ENCODE results near the gene TRIM25.
A peak's percentile ranks its signal among the peaks of the same experiment; 100 is the strongest.

Gene TRIM25

DNA sequence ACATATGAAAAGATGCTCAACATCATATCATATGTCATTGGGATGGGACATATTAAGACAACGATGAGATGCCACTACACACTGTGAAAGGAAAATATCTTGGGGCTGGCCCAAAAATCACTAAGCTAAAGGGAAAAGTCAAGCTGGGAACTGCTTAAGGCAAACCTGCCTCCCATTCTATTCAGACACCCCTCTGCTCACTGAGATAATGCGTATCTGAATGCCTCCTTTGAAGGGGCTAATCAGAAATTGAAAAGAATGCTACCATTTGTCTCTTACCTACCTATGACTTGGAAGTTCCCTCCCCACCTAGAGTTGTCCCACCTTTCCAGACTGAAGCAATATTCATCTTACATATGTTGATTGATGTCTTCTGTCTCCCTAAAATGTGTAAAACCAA lies 11.2 kb upstream of the TRIM25 start:
- no peak for DNase-seq

DNA sequence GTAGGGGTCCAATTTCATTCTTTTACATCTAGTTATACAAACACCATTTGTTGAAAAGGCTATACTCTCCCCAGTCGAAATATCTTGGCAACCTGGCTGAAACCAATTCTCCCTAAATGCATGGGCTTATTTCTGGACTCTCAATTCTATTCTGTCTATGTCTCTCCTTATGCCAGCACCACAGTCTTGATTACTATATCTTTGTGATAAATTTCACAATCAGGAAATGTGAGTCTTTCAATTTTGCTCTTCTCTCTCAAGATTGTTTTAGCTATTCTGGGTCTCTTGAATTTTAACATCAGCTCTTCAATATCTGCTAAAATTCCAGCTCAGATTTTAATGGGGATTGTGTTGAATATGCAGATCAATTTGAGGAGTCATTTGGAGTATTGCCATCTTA lies 5.9 kb upstream of the TRIM25 start:
- no peak for DNase-seq

DNA sequence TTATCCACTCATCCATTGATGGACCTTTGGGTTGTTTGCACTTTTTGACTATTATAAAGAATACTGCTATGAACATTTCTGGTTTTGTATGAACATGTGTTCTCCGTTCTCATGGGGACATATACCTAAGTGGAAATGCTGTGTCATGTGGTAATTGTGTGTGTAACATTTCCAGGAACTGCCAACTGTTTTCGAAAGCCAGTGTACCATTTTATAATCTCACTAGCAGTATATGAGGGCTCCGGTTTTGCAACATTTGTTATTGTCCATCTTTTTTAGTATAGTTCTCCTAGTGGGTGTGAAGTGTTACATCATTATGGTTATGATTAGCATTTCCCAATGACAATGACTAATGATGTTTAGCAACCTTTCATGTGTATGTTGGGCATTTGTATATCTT lies 5.1 kb upstream of the TRIM25 start:
- no peak for DNase-seq

DNA sequence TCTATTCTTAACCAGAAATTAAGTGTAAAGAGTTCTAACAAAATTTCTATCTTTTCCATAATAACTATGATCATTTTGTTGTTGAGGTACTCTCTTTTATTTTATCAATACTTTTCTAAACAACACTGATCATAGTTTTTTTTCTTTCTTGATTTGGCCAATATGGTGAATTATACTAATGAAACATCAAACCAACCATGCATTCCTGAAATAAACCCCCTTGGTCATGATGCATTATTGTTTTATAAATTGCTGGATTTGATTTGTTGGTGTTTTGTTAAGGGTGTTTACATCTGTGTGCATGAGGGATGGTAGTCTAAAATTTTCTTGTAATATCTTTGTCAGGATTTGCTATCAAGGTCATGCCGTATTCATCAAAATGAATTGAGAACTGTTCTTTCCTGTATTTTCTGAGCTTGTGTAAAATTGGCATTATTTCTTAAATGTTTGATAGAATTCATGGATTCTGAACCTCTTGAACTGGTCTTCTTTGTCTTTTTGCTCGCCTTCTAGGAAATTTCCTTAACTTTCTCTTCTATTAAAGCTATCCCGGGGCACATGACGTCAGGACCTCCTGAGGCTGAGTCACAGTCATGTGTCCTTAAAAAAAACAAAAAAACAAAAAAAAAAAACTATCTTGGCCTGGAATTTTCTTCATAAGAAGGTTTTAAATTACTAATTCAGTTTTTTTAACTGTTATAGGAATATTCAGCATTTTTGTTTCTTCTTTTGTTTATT lies 3.9 kb upstream of the TRIM25 start:
- no peak for DNase-seq

DNA sequence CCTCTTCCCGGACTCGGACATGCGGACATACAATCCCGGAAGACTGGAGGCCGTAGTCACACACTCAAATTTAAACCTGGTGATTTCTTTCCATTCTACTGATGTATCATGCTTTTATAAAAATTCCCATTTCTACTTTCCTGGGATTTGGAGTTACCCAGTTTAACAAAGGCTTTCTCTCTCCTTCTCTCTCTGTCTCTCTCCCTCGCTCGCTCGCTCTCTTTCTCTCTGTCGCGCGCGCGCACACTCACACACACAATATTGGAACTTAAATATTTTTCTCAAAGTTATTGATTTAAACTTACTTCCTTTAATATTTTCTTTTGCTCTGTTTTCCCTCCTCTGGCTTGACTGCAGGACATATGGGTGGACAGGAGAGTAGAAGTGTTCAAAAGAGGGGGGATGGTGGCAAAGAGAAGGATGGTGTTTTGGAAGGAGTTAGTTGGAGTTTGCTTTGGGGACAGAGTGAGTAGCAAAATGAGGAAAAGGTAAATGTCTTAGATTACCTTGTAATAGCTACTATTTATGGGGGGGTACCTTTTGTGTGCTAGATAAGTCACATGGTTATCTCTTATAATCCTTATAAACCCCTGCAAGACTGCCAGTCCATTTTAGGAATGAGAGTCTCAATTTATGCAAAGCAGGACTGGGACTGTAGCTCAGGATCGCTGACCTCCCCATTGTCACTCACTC lies 878 bp upstream of the TRIM25 start:
- DNase-seq: no peak

DNA sequence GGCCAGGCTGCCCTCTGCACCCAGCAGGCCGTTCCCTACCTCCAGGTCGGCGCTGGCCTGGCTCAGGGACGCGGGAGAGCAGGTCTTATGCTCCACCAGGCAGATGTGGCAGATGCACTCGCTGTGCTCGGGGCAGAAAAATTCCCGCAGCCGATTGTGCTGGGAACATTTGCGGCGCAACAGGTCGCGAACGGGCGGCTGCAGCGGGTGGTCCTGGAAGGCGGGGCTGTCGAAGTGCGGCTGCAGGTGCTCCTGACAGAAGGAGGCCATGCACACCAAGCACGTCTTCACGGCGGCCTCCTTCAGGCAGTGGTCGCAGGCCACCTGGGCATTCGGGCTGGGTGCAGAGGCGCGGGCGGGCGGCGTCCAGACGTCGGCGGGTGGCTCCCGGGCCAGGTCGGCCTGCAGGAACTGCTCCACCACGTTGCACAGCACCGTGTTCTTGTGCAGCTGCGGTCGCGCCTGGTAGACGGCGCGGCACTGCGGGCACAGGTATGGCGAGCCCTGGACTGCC lies 439 bp downstream of the TRIM25 start:
- DNase-seq: no peak

DNA sequence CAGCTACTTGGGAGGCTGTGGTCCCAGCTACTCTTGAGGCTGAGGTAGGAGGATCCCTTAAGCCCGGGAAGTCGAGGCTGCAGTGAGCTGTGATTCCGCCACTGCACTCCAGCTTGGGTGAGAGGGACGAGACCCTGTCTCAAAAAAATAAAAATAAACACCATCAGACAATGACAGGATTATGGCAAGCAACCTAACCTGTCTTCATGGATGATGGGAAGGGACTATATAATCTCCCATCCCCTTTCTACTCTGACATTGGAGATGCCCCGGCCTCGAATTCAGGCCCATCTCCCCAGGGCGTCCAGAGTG lies 893 bp downstream of the TRIM25 start:
- DNase-seq: no peak

DNA sequence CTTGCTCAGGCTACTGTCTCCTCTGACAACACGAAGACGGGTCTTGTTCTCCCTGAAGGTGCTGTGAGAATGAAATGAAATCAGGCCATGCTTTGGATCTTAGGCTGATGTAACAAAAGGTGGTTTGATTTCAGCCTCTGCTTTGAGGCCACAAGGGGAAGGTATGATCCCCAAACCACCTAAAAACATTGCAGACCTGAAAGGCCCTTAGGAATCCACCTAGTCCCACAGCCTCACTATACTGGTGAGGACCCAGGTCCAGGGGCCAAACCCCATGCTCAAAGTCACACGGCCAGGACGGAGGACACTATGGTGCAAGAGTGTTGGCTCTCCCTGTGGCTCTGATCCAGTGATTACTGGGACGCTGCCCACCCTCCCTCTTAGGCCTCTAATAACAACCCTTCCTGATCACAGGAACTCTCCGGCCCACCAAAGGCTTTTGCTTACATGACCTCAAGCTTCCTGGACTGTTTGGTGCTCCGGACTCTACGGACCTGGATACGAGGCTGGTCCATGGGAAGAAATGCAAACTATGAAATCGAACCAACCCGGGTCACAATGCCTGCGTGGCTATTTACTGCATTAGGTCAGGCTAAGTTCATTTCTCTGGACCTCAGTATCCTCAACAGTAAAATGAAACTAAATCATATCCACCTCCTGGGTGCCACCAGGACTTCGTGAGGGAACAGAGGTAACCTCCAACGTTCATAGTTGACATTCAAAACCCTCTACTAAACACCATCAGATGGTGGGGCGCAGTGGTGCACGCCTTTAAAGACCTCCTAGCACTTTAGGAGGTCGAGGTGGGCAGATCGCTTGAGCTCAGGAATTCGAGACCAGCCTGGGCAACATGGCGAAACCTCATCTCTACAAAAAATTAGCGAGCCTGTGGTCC lies 1.5 kb downstream of the TRIM25 start:
- peak; percentile 24 for DNase-seq

DNA sequence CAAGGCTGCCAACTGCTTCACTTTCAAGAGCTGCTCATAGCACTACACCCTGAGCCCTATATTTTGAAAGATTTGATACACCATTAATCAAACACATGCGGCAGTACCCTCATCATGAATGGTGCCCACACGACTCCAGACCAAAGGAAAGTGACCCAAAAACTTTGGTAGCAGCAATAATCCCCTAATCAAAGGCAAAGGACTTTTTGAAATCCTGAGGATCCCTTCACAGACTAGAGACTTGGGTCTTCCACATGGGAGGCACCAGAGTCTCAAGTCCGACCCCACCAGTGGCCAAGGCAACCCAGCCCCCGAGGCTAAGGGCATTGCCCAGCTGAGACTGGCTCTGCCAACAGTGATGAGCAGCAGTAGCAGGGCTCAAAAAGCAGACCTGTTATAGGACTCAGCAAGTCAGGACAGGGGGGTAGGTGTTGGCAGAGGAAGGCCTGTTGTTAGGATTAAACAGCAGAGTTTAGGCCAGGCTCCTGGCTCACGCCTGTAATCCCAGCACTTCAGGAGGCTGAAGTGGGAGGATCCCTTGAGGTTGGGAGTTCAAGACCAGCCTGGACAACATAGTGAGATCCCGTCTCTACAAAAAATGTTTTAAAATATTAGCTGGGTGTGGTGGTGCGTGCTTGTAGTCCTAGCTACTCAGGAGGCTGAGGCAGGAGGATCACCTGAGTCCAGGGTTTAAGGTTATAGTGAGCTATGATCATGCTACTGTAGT lies 3.2 kb downstream of the TRIM25 start:
- DNase-seq: no peak

DNA sequence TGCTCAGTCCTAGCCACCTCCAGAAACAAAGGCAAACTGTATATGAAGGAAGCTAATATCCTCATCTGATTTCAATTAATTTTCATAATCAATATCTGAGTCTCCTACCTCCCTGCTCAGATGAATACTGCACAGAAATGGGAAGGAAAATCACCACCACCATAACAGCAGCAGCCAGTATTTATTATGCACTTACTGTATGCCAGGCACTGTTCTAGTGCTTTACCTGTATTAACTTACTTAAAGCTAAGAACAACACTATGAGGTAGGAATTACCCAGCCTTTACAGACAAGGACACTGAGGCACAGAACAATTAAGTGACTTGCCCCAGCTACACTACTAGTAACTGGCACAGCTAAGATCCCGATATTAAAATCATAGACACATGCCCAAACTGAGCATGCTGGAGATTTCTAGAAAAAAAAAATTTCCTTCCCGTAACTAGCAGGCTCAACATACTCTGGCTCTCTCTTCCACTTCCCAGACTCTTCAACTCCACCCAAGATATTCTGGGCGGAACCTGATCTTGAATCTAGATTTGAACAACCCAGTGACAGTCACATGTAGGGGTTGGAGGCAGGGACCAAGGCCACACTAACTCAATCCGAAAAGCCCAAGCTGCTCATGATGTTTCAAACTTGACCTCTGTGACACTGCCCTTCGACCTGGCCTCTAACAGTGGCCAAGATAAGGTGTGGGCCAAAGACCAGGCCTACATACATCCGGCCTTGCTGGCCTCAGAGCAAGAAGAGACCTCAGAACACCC lies 3.9 kb downstream of the TRIM25 start:
- DNase-seq: no peak

DNA sequence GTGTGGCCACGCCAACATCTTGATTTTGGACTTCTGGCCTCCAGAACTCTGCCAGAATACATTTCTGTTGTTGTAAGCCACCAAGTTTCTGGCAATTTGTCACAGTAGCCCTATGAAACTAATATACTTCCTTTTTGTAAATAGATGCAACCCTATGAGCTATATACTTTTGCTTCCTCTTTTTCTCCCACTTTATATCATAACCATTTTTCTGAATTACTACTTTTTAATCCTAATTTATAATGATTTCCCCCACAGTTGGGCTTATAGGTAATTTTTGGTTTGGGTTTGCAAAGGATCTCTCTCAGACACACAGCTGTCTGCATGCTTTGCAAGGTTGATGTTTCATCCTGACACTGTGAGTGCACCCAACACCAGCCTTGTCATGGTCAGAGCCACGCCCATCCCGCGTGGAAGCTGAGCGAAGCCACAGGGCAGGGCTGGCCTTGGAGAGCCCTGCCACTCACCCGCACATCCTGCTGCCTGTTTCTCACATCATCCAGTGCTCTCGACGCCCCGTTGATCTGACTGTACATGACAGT lies 5.8 kb downstream of the TRIM25 start:
- DNase-seq: peak; percentile 46

DNA sequence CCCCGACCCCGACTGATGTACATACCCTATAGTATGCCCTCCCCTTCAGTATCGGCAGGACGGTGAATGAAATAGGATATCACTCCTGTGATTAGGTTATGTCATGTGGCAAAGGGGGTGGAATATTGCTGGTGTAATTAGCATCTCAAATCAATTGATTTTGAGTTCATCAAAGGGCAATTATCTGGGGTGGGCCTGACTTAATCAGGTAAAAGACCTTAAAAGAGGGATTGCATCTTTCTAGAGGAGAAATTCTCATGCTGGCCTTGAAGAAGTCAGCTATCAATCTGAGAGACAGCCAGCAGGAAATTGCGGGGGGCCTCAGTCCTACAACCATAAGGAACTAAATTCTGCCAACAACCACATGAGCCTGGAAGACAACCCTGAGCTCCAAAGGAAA lies 10.3 kb downstream of the TRIM25 start:
- no peak for DNase-seq

DNA sequence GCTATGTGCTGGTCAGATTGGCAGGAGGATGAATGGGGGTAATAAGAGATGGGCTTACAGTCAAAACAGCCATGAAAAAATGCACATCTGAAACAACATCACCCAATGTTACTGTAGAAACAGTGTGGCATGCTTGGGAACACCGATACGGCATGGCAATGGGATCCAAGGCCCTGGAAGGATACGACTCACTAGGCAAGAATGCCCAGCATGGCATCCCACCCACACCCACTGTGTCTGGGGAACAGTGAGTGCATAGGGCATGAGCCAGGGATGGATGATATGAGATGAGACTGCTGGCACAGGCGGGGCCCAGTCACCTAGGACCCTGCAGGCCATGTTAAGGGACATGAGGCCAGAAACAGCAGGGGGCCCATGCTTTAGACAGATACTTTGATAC lies 11.5 kb downstream of the TRIM25 start:
- DNase-seq: no peak

DNA sequence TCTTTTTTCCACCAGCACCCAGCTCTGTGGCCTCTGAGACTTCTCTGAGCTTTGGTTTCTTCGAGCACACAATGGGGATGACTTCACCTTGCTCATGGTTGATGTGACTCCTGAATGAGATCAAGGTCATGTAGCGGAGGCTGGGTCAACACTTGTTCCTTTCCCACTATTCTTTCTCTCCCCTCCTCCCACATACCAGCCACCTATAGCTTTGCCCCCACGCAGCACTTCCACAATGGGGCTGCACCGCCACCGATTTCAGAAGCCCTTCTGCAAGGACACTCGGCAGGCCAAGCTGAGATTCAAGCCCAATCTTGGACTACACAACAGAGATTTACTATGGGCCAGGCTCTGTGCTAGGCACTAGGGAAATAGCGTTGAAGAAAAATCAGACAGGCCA lies 14.4 kb downstream of the TRIM25 start:
- DNase-seq: no peak

DNA sequence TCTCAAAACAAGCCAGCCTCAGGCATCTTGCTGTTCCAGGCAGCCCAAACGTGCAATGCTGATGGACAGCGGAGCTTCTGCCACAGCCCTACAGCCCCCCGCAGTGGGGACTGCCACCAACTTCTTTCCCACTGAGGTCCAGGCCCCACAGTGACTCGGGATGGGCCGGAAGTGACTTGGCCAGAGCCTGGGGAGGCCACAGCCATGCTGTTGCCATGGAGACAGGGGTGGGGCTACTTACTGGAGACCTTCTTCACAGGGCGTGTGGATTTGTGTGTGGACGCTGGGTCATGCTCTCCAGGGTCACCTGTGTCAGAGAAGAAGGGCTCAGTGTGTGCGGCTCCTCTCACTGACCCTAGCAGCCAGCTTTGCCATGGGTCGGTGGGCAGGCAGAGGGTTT lies 15.0 kb downstream of the TRIM25 start:
- DNase-seq: no peak

DNA sequence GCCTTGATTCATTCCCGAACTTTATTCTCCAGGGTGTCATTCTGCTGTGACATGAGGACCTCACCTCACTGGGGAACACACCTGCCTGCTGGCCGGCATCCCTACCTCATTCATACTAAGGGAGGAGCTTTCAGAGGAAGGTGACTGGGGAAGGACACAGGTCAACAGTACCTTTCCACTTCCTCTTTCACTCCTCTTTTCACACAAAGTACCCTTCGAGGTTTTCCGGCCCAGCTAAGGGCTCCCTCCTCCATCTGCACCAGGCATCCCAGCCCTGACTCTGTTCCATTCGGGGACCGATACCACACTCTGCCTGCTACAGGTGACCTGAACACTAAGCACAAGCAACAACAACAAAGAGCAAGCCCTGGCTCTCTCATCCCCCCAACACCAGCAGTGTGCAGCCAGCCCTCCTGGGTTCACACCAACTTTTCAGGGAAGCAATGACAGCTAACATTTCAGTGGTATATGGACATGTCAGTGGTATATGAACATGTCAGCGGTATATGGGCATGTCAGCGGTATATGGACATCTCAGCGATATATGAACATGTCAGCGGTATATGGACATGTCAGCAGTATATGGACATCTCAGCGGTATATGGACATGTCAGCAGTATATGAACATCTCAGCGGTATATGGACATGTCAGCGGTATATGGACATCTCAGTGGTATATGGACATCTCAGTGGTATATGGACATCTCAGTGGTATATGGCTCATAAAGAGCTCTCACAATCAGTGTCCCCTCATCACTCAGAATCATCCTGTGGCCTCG lies 16.0 kb downstream of the TRIM25 start:
- no peak for DNase-seq

DNA sequence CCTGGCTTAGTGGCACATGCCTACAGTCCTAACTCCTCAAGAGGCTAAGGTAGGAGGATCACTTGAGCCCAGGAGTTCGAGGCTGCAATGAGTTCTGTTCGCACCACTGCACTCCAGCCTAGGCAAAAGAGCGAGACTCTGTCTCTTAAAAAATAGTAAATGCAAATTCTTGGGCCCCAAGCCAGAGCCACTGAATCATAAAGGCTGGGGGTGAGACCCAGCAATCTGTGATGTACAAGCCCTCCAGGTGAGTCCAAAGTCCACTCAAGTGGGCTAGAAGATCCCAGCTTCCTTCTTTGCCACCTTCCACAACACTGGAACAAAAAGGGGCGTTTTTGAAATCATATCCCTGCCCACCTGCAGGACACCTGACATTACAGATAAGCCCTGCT lies 16.9 kb downstream of the TRIM25 start:
- DNase-seq: no peak

DNA sequence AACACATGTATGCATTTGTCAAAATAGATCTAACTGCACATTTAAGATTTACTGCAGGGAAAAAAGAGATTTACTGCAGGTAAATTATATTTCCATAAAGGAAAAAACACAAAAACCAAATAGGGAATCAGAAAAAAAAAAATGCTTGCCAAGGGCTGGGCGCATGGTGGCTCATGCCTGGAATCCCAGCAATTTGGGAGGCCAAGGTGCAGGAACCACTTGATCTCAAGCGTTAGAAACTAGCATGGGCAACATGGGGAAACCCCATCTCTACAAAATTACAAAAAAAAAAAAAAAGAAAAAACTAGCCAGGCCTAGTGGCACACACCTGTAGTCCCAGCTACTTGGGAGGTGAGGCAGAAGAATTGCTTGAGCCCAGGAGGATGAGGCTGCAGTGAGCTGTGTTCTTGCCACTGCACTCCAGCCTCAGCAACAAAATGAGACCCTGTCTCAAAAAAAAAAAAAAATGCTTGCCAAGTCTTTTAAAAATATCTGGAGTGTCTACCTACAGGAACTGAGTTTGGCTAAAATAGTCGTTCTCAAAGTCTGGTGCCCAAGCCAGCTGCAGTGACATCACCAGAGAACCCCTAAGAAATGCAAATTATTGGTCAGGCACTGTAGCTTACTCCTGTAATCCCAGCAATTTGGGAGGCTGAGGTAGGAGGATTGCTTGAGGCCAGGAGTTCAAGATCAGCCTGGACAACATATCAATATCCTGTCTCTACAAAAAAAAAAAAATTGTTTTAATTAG lies 17.5 kb downstream of the TRIM25 start:
- DNase-seq: no peak

DNA sequence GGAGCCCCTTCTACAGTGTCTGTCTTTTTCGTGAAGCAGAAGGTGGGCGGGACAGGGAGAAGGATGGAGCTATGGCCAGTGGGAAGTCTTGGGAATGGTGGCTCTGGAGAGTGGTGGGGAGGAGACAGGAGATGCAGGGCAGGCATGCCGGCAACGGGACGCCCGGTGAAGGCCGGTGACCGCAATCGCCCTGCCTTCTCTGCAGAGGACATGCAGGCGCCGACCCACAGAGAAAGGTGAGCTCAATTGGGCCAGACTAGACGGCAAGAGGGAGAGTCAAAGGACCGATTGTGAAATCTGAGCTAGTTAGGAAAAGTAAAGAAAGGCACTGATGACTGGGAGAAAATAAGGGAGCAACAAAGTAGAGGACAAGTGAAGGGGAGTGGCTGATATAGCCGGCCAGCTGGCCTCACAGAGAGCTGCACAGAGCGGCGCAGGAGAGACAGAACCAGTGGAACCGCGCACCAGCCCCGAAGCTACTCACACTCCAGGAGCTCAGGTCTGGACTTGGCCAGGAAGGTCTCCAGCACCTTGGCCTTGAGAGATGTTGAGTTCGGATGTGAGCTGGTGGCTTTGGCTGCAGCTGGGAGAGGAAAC lies 18.9 kb downstream of the TRIM25 start:
- no peak for DNase-seq

DNA sequence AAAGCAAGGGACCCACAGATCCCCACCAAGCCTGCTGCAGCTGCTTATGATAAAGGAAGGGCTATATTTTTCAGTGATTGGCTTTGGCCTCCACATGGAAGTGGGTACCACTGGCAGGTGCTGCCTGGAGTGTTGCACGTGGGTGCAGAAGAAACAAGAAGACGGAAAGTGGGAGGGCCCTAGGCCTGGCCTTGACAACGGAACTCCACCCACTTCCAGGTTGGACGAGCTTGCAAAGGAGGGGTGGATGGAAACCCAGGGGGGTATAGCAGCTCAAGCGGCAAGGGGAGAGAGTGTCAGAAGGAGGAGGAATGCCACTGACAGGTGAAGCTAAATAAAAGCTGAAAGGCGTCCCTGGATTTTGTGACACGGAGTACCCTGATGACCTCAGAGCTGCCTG lies 20.3 kb downstream of the TRIM25 start:
- no peak for DNase-seq

Measured in activated naive CD4-positive, alpha-beta T cell treated with Interleukin-2 at 50 U/mL for 16 hours (primary cell).